GM10266 (cell line): Measurements from ENCODE around the gene PGAP2.

ENCODE experiments used
- DNase-seq: peaks from one replicate; pipeline ENCODE4 v3.0.0; 2012; ENCODE audit errors: extremely low spot score
- TF ChIP-seq, protein P1 (sequence below): IDR thresholded peaks from 2 replicates; pipeline ENCODE4 v1.5.1; 2012; ENCODE audit warnings: mild to moderate bottlenecking, low read depth; ENCODE audit not compliant: control insufficient read depth, insufficient read depth; ENCODE audit errors: missing control alignments

Gene PGAP2

DNA sequence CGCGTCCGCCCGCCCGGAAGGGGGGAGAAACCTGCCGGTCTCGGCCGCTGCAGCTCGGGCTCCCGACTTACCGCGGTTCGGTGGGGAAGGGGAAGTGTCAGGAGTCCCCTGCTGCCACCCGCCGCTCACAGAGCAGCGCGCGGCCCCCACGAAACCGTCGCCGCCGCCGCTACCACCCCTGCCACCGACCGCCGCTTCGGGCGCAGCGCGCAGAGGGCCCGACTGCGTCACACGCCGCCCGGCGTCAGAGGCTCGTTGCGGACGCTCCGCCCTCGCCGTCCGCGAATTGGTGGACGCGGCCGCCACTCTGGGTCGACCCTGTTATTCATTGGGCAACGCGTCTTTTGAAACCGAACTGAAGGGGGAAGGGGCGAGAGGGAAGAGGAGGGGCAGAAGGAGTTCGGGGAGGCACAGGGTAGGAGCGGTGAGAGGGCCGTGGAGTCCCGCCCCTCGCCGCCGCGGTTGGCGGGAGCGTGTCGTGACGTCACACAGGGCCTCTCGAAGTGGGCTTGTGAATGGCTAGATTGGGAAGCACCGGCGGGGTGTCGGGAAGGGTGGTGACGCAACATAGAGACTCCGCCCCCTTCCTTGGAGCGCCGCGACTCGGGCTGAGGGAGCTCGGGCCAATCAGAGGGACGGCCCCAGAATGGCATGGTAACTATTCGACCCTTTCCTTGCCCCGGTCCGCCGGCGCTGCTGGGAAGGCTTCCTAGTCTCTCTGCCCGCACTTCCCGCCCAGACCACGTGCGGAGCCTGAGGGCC is 10.8 kb upstream of the PGAP2 start, which contains the start of gene NUP98:
TSS of gene NUP98 (minus strand) at position 226 of the 762 bp plus-strand sequence. CDS start 15,437 bp downstream, outside the sequence.
- TF ChIP-seq, protein P1, sequence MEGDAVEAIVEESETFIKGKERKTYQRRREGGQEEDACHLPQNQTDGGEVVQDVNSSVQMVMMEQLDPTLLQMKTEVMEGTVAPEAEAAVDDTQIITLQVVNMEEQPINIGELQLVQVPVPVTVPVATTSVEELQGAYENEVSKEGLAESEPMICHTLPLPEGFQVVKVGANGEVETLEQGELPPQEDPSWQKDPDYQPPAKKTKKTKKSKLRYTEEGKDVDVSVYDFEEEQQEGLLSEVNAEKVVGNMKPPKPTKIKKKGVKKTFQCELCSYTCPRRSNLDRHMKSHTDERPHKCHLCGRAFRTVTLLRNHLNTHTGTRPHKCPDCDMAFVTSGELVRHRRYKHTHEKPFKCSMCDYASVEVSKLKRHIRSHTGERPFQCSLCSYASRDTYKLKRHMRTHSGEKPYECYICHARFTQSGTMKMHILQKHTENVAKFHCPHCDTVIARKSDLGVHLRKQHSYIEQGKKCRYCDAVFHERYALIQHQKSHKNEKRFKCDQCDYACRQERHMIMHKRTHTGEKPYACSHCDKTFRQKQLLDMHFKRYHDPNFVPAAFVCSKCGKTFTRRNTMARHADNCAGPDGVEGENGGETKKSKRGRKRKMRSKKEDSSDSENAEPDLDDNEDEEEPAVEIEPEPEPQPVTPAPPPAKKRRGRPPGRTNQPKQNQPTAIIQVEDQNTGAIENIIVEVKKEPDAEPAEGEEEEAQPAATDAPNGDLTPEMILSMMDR = no peak
- peak; percentile 98 for DNase-seq

DNA sequence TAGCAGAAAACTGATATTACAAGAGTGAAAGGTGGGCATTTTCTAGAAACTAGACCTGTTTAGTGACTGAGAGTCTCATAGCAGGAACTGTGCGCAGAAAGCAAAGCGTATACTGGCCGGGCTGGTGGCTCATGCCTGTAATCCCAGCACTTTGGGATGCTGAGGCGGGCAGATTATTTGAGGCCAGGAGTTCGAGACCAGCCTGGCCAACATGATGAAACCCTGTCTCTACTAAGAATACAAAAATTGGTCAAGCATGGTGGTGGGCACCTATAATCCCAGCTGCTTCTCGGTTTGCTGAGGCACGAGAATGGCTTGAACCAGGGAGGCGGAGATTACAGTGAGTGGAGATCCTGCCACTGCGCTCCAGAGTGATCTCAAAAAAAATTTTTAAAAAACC is 9.2 kb upstream of the PGAP2 start:
- TF ChIP-seq, protein P1 = no peak
- DNase-seq = no peak

DNA sequence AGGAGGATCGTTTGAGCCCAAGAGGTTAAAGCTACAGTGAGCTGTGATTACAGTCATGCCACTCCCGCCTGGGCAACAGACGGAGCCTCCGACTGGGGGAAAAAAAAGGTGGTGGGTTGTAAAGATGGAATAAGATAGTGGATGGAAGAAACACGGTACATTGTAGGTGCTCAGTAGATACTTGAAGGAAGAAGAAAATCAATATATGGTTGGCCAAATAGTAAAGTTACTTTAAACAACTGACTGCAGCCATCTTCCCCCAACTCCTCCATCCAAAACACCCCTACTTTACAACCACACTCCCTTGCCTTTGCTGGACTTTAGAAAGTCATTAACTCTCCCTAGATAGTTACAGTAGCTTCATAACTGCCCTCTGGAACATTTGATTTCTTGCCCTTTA is 8.5 kb upstream of the PGAP2 start:
- TF ChIP-seq, protein P1 = no peak
- DNase-seq = no peak

- TF ChIP-seq, protein P1 = no peak
- DNase-seq = no peak
These were observed 6.2 kb upstream of the PGAP2 start for GRCh38 chr11:3802011-3802790.

DNA sequence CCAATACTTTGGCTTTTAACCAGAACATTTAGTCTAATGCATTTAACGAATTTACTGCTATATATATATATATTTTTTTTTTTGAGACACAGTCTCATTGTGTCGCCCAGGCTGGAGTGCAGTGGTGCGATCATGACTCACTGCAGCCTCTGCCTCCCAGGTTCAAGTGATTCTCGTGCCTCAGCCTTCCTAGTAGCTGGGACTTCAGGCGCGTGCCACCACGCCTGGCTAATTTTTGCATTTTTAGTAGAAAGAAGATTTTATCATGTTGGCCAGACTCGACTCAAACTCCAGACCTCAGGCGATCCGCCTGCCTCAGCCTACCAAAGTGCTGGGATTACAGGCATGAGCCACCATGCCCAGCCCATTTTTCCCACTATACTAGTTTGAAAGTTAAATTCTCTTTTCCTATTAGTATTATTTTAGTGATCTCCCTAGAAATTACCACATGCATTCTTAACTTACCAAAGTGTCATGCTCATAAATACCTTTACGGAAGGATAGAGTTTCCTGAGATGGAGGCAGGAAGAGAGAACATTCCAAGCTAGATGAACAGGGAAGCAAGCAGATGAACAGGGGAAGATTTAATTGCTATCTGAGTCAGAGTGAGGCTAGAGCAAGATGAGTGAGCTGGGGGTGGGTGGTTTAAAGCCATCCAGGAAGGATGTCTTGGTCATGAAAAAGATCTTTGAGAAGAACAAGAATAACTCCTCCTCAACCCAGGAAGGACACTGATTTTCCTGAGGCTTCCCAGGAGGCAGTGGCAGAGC is 4.4 kb upstream of the PGAP2 start:
- TF ChIP-seq, protein P1 = no peak

GRCh38 chr11:3808861-3809623 is 682 bp downstream of the PGAP2 start:
- peak; percentile 82 for DNase-seq
- TF ChIP-seq, protein P1 = peak; percentile 63

More for the DNA sequence above, 4.4 kb upstream of the PGAP2 start:
- DNase-seq = no peak
